B cell (primary cell): ENCODE results near the gene MBTD1. TPM values are rescaled to one million over a fixed set of nuclear protein-coding genes. Genes with fewer than 3 reads are reported as not detected.

Experiments used
- ATAC-seq: fragments of 200-7000 bp; cut with Tn5 transposase; one replicate; pipeline ENCODE4 v1.10.0; 2021; ENCODE audit warnings: low read depth, mild to moderate bottlenecking, moderate number of reproducible peaks, moderate library complexity
- CTCF ChIA-PET: fragments of 350-600 bp; sonication (Branson Sonifier 250); formaldehyde crosslinking; loops from one replicate; lab custom pipeline; 2021; ENCODE audit warnings: antibody characterized with exemption, inconsistent platforms; lab: Charles Lee
- POLR2A ChIA-PET: fragments of 350-600 bp; sonication (Branson Sonifier 250); formaldehyde crosslinking; loops from one replicate; lab custom pipeline; 2021; ENCODE audit warnings: antibody characterized with exemption; lab: Charles Lee
- DNase-seq: peaks from one replicate; pipeline ENCODE4 v3.0.0; 2013
- H2AFZ ChIP-seq: 2 replicates; pipeline ENCODE4 v1.6.1; 2012; ENCODE audit warnings: mild to moderate bottlenecking, low read depth, low read length; ENCODE audit not compliant: insufficient read depth, poor library complexity, severe bottlenecking
- H3K27ac ChIP-seq, 2 donors: 1 replicate in 1 of 2; 2 replicates in 1 of 2; pipeline ENCODE4 v1.5.1; 2012 to 2013; ENCODE audit warnings: low read length in 2 of 2, mild to moderate bottlenecking in 2 of 2, moderate library complexity in 1 of 2
- H3K27me3 ChIP-seq, 4 experiments: fragments of 200-600 bp in 1 of 4; sonication (generic) in 1 of 4; replicated peaks in 1 of 4; 1 replicate in 2 of 4; 2 replicates in 2 of 4; pipeline versions ENCODE4 v1.6.1 to v1.7.0; 2013 to 2016; ENCODE audit warnings: low read length in 3 of 4, mild to moderate bottlenecking in 2 of 4, mixed read lengths in 1 of 4, moderate library complexity in 1 of 4; ENCODE audit not compliant: insufficient read depth in 4 of 4, control insufficient read depth in 3 of 4; ENCODE audit errors: control extremely low read depth in 1 of 4
- H3K36me3 ChIP-seq, 2 experiments: replicated peaks in 1 of 2; 1 replicate in 1 of 2; 2 replicates in 1 of 2; pipeline versions ENCODE4 v1.6.1 to v1.7.1; 2013; ENCODE audit warnings: low read length in 1 of 2; ENCODE audit not compliant: insufficient read depth in 2 of 2, control insufficient read depth in 1 of 2; ENCODE audit errors: control extremely low read depth in 1 of 2, extremely low read depth in 1 of 2
- H3K4me1 ChIP-seq, 2 donors: fragments of 200-600 bp in 1 of 2; sonication (generic) in 1 of 2; 1 replicate in 1 of 2; 2 replicates in 1 of 2; pipeline versions ENCODE4 v1.5.1 to v1.6.1; 2013 to 2017; ENCODE audit warnings: low read length in 2 of 2; ENCODE audit not compliant: control insufficient read depth in 2 of 2, insufficient read depth in 2 of 2
- H3K4me2 ChIP-seq: replicated peaks from 2 replicates; pipeline ENCODE3; 2012; ENCODE audit warnings: mild to moderate bottlenecking, low read depth, low read length; ENCODE audit not compliant: poor library complexity, severe bottlenecking
- H3K4me3 ChIP-seq, 5 experiments: fragments of 200-600 bp in 1 of 5; sonication (generic) in 1 of 5; 1 replicate in 3 of 5; 2 replicates in 2 of 5; pipeline versions ENCODE4 v1.5.1 to v1.7.0; 2011 to 2016; ENCODE audit warnings: low read length in 4 of 5, mild to moderate bottlenecking in 4 of 5, low read depth in 2 of 5, control low read depth in 1 of 5, moderate library complexity in 1 of 5; ENCODE audit not compliant: insufficient read depth in 1 of 5; ENCODE audit errors: control extremely low read depth in 1 of 5, extremely low read depth in 1 of 5
- H3K79me2 ChIP-seq: fragments of 200-600 bp; sonication (generic); one replicate; pipeline ENCODE4 v1.6.0; 2016; ENCODE audit warnings: low read length; ENCODE audit not compliant: control insufficient read depth, insufficient read depth
- H3K9ac ChIP-seq: fragments of 200-600 bp; sonication (generic); 2 replicates; pipeline ENCODE4 v1.6.1; 2017; ENCODE audit warnings: mild to moderate bottlenecking, low read length, moderate library complexity
- H3K9me3 ChIP-seq, 3 donors: one replicate each; pipeline versions ENCODE4 v1.6.1 to v1.7.1; 2013; ENCODE audit warnings: low read length in 2 of 3; ENCODE audit not compliant: control insufficient read depth in 2 of 3, insufficient read depth in 1 of 3; ENCODE audit errors: control extremely low read depth in 1 of 3
- H4K20me1 ChIP-seq: 2 replicates; pipeline ENCODE4 v1.6.0; 2012; ENCODE audit warnings: mild to moderate bottlenecking, low read length; ENCODE audit not compliant: insufficient read depth, control insufficient read depth, poor library complexity, severe bottlenecking
- H3K27ac Mint-ChIP-seq: one replicate; pipeline ENCODE4 v1.8.0; 2021; ENCODE audit warnings: mixed read lengths
- H3K27me3 Mint-ChIP-seq: one replicate; pipeline ENCODE4 v1.8.0; 2021; ENCODE audit warnings: mixed read lengths
- H3K4me1 Mint-ChIP-seq: one replicate; pipeline ENCODE4 v1.8.0; 2021; ENCODE audit warnings: mixed read lengths
- H3K4me3 Mint-ChIP-seq: one replicate; pipeline ENCODE4 v1.8.0; 2021; ENCODE audit warnings: mixed read lengths
- H3K9me3 Mint-ChIP-seq: one replicate; pipeline ENCODE4 v1.8.0; 2022; ENCODE audit warnings: mixed read lengths; ENCODE audit not compliant: insufficient read depth
- EZH2 ChIP-seq: IDR thresholded peaks from 2 replicates; pipeline ENCODE4 v1.6.1; 2012; ENCODE audit warnings: borderline replicate concordance, low read depth, mild to moderate bottlenecking, moderate library complexity, low read length; ENCODE audit not compliant: insufficient read depth, poor library complexity, severe bottlenecking
- WGBS: methylation state at CpG from one replicate; pipeline ENCODE4 v1.1.5; 2013; ENCODE audit warnings: missing lambda C conversion rate; ENCODE audit not compliant: insufficient coverage; 5-methylcytosine and 5-hydroxymethylcytosine counted together
- intact Hi-C: fragments of 100-400 bp; cut with micrococcal nuclease; formaldehyde crosslinking; loops from one replicate; pipeline ENCODE4 v1.10.0; 2022
- polyA plus RNA-seq: library from polyadenylated mRNA; depleted of rRNA; stranded (reverse); fragments of >200 nt; gene quantifications from 2 replicates; pipeline ENCODE4 v1.2.3, GENCODE V29; 2012
- total RNA-seq, 2 donors: library from RNA; stranded (reverse); fragments of 120-200 nt in 1 of 2; gene quantifications; 1 replicate in 1 of 2; 2 replicates in 1 of 2; pipeline versions ENCODE4 v1.2.3 to v1.2.4, GENCODE V29; 2013 to 2022
- TF ChIP-seq, protein P1 (sequence below): fragments of 200-600 bp; IDR thresholded peaks from one replicate; pipeline ENCODE4 v1.8.0; 2022; ENCODE audit warnings: antibody characterized with exemption, mild to moderate bottlenecking

MBTD1 gene
- total and polyA plus RNA-seq, 2 donors (not counting 1 experiment from before 2014, with no cell fraction given) = 9.6 to 39.7 TPM

- Histone ChIP-seq H3K4me1 (no peaks in the 10 kb centered on the region), H3K9me3 (no peaks in the 10 kb centered on the region), H2AFZ (no peak overlapping the region), H4K20me1 (no peaks in the 10 kb centered on the region), H3K9ac (no peak overlapping the region), H3K36me3 (peaks cover 26 to 71% of the 10 kb centered on the region in 2 experiments), H3K27ac (no peak overlapping the region), H3K4me2 (no peak overlapping the region), H3K27me3 (no peaks in the 10 kb centered on the region), H3K79me2 (peaks cover 11% of the 10 kb centered on the region), H3K4me3 (no peak overlapping the region)
- Mint-ChIP-seq H3K4me1 (no peaks in the 10 kb centered on the region), H3K4me3 (no peak overlapping the region), H3K27ac (no peak overlapping the region), H3K27me3 (no peaks in the 10 kb centered on the region), H3K9me3 (no peaks in the 10 kb centered on the region)
- POLR2A ChIA-PET = no interaction called here
- no peak for TF ChIP-seq EZH2
- TF ChIP-seq, protein P1, sequence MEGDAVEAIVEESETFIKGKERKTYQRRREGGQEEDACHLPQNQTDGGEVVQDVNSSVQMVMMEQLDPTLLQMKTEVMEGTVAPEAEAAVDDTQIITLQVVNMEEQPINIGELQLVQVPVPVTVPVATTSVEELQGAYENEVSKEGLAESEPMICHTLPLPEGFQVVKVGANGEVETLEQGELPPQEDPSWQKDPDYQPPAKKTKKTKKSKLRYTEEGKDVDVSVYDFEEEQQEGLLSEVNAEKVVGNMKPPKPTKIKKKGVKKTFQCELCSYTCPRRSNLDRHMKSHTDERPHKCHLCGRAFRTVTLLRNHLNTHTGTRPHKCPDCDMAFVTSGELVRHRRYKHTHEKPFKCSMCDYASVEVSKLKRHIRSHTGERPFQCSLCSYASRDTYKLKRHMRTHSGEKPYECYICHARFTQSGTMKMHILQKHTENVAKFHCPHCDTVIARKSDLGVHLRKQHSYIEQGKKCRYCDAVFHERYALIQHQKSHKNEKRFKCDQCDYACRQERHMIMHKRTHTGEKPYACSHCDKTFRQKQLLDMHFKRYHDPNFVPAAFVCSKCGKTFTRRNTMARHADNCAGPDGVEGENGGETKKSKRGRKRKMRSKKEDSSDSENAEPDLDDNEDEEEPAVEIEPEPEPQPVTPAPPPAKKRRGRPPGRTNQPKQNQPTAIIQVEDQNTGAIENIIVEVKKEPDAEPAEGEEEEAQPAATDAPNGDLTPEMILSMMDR = no peak
- intact Hi-C loops = no loop called here
- DNase-seq (no peak), ATAC-seq (no peak)
- CTCF ChIA-PET = no interaction called here
- no CpG with 5 or more reads among the region's 1 CpG for WGBS
These were observed 41.9 kb downstream of the MBTD1 start for GRCh38 chr17:51217946-51218345.

DNA sequence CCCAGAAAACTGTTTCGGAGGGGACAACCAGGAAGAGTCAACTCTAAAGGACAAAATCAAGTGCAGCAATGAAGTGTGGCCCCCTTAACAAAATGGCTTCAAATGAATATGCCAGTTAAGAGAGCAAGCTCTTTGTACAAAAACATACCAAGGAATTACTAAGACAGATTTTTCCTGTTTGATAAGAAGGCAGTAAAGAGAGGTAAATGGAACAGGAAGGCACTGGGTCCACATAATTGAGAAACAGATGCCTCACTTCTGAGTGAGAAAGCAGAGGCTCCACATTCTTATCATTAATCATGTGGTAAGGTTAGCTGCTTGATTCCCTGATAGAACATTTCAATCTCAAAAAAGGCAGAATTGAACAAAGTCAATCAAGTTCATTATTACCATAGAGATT, 44.9 kb downstream of the MBTD1 start:
- H3K36me3 ChIP-seq = peaks cover 30 to 65% of the 10 kb centered on the region in 2 experiments
- no peak overlapping the region for H3K4me3 ChIP-seq
- Mint-ChIP-seq H3K9me3 (no peaks in the 10 kb centered on the region), H3K4me1 (no peaks in the 10 kb centered on the region), H3K27me3 (no peaks in the 10 kb centered on the region), H3K4me3 (no peak overlapping the region), H3K27ac (no peak overlapping the region)
- intact Hi-C loops = no loop called here
- no peaks in the 10 kb centered on the region for H3K4me1 ChIP-seq
- WGBS = 100% methylated on average over 1 of the region's 1 CpG
- no peak for TF ChIP-seq EZH2
- TF ChIP-seq, protein P1 = no peak
- no peaks in the 10 kb centered on the region for H3K79me2 ChIP-seq
- no peak overlapping the region for H3K27ac ChIP-seq
- no peaks in the 10 kb centered on the region for H3K27me3 ChIP-seq
- H3K9ac ChIP-seq = no peak overlapping the region
- H3K4me2 ChIP-seq = no peak overlapping the region
- DNase-seq (no peak), ATAC-seq (no peak)
- no peaks in the 10 kb centered on the region for H3K9me3 ChIP-seq
- POLR2A ChIA-PET = no interaction called here
- CTCF ChIA-PET = no interaction called here
- H4K20me1 ChIP-seq = no peaks in the 10 kb centered on the region
- no peak overlapping the region for H2AFZ ChIP-seq
